ENCODE results near the gene STX16.
A peak's percentile ranks its signal among the peaks of the same experiment; 100 is the strongest.
"Not testable (repeated sequence)": the region's sequence is repeated elsewhere in the genome, so short reads cannot be mapped to it uniquely, and the experiment has no call there.

Gene STX16

DNA sequence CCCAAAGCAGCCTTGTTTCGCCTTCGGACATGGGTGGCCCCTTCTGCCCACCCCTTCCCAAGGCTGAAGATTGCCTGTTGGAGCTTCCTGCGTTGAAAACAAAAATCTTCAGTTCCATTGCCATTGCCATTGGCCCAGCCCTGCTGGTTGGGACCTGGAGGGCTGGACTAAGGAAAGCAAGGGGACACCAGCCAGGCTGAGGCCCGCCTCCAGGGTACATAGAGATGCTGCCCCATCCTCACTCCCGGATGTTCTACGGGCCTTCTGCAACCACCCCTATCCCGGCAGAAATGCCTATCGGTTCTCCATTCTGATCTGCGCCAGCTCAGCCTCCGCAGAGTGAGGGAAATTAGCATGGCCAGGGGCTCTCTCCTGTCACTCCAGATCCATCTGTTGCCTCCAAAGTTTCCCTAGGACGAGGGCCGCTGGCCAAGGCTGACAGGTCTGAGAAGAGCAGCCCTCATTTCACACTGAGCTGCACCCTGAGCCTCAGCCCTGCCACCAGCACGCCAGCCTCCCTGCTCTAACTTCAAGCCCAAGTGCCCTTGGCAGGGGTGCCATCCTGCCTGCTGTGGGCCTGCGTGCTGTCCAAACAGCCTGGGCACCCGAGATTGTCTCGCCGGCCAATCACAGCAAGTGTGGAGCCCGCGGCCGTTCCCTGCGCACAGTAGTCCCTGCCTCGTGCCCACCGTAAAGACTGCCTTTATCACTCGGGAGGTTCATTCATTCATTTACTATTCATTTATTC is 13.4 kb upstream of the STX16 start:
- no peak for DNase-seq

- no peak for DNase-seq
These were observed 12.5 kb upstream of the STX16 start for GRCh38 chr20:58638467-58639181.

DNA sequence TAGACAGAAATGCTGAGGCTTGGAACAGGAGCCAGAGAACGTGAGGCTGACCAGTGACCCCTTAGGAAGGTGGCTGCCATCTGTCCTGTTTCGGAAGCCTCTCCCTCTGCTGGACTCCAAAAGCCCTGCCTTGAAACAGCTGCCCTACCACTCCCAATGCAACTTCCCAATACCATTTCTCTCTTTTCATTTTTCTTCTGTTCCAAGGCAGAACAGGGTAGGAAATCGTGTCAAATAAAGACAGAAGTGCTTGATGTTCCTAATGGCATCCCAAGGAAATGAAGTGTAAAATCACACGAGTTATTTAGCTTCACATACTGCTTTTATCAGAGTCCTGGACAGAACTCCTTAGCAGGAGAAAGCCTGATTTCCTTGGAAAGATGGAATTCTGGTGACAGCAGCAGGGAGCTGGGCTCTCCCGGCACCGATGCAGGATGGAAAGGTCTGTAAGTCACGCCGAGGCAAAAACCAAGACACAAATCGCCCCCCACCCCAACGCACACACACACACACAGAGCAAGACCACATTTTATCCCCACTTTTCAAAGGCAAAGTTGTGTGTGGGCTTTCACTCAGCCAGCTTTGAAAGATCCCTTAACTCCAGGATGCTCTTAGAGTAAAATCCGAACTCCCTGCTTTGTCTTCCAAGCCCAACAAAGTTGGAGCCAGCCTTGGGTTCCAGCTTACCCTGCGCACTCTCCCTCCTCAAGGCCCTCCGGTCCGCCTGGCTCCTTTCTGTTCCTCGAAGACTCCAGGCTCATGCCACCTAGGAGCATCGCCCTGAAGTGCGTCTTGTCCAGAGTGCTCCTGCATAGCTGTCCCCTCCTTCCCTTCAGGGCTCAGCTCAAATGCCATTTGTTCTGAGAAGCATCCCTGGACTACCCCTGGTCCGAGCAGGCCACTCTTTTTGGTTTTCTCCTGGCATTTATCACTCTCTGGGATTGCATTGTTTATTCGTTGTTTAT is 11.6 kb upstream of the STX16 start:
- no peak for DNase-seq

DNA sequence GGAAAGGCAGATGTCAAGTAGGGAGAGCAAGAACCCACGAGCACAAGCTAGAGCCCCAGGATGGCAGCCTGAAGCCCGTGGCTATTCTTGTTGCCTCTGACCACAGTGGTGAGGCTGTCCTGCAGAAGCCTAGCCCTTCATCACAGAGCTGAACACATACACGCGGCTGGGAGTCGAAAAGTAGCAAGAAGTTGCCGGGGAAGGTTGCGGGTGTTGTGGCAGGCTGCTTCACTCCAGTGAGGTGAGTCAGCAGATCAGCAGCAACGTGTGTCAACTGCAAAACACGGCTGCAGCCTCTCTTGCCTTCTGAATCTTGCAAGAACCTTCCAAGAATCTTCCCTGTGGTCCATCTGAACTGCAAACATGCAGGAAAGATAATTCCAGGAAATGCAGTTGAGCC is 10.6 kb upstream of the STX16 start:
- DNase-seq, result no peak

DNA sequence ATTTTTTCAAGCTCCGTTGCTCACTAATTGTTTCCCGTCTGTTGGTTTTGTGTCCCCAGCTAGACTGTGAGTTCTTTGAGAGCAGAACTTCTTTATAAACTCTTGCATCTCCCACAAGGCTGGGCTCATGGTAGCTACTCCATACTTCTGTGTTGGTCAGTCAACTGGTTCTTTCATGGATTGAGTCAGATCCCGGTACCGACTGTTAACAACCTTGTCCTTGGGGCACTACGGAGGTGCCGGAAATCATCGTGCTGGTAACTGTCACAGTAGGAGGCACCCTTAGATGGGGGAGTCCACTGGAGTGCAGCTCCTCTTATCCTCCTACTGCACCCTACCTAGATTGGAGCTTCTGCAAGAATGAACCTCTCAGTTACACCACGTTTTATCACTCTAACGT is 8.6 kb upstream of the STX16 start:
- DNase-seq, result no peak

- not testable (repeated sequence) for DNase-seq
These were observed 8.2 kb upstream of the STX16 start for GRCh38 chr20:58642896-58643295.

DNA sequence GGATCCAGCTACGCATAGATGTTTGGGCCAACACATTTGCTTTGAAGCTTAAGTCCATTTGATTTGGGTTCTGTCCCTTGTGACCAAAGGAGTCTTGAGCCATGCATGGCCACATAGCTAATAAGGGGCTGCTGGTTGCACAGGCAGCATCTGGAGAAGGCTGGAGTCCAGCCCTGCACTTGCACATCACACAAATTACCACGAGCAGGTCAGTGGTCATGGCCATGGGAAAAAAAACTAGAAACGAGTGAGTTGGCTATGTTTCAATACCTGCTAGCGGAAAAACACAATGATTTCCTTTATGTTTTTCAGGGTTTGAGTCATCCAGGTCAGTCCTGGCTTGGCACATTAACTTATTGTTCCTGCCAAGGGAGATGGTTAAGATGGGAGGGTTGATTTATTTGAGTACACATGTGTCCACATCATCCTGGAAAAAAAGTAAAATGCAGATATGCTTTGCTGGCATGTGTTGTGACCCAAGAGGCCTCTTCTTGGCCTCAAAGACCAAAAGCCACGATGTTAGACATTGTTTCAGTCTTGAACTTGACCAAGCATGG is 5.6 kb upstream of the STX16 start:
- DNase-seq, result no peak

- no peak for DNase-seq
These were observed 4.8 kb upstream of the STX16 start for GRCh38 chr20:58646257-58646656.

DNA sequence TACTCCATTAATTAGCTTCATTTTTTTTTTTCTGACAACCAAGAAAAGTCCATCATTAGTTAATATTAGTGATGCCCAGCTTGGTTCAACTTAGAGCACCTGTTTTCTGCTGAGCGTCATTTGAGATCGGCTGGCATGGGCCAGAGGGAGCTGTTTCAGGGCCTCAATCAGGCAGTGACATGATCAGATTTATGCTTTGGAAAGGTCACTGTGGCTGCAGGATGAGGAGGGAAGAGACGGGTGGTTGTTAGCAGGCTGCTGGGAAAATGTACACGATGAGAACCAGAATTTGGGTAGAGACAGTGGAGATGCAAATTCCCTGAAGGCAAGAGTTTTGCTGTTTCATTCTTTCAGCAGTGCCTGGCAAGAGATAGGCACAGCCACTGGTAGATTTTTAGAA is 4.4 kb upstream of the STX16 start:
- DNase-seq, result no peak

DNA sequence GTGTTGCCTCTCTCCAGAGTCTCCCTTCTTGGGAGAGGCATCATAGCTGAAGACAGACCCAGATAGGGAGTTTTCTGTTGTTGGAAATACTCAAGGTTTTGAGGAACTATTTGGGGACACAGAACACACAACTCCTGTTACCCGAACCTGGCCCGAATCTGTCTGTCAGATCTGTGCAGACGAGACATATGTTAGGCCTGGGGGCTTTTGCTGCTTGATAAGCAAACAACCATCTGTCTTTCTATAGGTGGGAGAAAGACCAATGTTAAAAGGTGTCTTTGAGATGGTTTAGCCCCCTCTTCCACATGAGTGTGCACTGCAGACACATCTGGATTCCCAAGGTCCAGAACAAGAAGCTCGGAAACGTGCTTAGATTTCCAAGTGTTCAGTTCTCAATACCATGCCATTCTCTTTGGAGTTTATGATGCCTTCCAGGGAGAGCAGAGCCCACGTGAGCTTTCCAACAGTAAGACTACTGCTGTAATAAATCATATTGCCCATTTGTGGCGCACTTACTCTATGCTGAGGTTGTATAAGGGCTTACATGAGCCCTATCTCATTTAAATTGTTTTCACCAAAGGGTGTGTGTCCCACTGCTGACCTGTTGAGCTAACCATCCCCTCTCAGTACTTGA is 3.8 kb upstream of the STX16 start:
- DNase-seq, result no peak

- no peak for DNase-seq
These were observed 3.1 kb upstream of the STX16 start for GRCh38 chr20:58647796-58648501.

GRCh38 chr20:58648502-58648825 is 2.6 kb upstream of the STX16 start:
- DNase-seq, result not testable (repeated sequence)

DNA sequence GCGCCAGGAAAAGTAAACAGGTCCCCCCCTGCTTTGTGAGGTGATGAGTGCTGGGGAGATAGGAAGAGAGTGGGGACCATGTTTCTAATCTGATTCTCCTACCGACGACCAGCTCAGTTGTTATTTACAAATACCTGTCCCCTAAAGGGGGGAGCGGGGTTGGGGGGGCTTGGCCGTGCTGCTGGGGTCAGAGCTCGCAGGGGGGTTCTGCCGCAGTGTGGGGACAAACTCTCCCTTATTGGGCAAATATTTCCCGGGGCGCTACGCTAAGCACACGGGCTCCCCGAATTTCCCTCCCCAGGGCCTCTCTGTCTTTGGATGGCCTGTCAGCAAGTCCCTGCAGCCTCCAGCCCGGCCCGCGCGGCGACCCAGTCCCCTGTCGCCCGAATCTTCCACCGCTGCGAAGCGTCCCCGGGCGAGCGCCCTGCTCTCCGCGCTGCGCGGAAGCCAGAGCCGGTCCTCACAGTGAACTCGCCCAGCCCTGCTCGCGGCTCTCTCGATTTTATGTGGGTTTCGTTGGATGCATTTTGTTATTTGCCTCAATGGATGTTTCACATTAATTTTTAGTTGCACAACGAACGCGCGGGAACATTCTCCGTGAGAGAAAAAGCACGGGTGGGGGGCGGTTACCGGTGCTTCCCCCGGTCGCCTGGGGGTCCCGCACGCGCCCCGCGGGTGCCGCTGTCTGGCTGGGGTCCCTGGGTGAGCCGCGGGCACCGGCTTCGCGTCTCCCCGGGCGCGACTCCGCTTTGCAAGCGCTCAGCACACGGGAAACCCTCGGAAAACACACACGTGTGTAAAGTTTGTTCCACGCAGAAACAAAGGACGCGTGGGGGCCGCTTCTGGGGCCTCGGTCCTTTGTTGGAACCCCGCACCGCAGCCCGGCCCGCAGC is 1.5 kb upstream of the STX16 start:
- no peak for DNase-seq

GRCh38 chr20:58650181-58650775 is 805 bp upstream of the STX16 start:
- no peak for DNase-seq

GRCh38 chr20:58651559-58651945 is 469 bp downstream of the STX16 start:
- peak; percentile 30 for DNase-seq

- DNase-seq, result no peak
These were observed 993 bp downstream of the STX16 start for GRCh38 chr20:58651946-58652605.

DNA sequence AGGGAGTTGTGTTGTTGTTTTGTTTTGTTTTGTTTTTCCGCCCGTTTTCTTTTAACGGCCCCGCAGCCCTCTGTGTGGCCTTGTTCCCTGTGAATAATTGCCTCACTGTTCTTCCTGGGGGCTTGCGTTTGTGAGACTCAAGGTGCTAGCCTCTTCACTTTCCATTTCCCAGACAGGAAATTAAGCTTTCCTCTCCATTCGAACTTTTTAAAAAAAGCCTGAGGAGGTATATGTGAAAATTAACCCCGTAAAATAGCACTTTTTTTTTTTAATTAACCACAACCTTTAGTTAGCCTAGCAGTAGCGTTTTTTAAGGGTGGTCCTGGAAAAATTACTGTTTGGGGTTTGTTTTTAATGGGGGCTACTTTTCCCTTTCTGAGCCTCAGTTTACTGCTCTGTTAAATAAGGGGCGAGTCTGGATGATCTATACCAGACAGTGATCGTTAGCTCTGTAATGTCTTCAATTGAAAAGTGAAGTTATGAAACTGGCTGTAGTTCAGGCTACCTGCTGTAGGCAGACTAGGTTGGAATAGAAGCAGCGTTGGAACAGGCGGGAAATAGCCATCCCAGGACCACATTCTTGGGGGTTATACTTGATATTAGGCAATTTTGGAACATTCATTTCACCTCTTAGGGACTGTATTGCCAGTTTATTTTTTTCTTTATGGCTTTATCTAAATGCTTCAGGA is 1.7 kb downstream of the STX16 start:
- DNase-seq, result no peak

DNA sequence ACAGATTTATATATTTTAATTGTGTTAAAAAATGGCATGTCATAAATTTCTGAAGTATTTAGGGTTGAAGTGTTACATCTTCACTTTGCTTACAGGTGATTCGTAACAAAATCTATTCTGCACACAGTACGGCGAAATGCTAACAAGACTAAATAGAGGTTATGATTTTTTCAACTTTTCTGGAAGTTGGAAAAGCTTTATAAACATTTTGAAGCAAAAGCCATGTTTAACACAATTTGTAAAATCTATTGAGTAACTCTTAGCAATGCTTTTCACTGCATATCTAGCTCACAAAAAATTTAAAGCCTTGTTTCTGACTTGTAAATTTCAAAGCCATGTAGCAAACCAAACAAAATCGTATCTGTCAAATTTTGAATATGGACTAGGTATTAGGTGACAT is 3.3 kb downstream of the STX16 start:
- DNase-seq, result no peak

GRCh38 chr20:58655328-58656107 is 4.4 kb downstream of the STX16 start:
- DNase-seq, result no peak
